Endothelial cell of umbilical vein (primary cell): ENCODE data around the gene ITGA6. TPM values are rescaled to one million over a fixed set of nuclear protein-coding genes. Genes with fewer than 3 reads are reported as not detected.

Experiments
- BruUV-seq: library from RNA; stranded (reverse); fragments of 400-500 nt; replicated peaks from 2 replicates; lab custom pipeline; 2021; lab: Mats Ljungman, UMichigan
- CTCF ChIA-PET: fragments of 300-600, 350-600 bp; sonication (Branson Sonifier 250); formaldehyde crosslinking; loops from one replicate; lab custom pipeline; 2021; ENCODE audit warnings: antibody characterized with exemption, inconsistent platforms; lab: Charles Lee
- POLR2A ChIA-PET: fragments of 300-600, 350-600 bp; sonication (Branson Sonifier 250); formaldehyde crosslinking; loops from one replicate; lab custom pipeline; 2021; ENCODE audit warnings: antibody characterized with exemption, inconsistent platforms; lab: Charles Lee
- DNase-seq: peaks from one replicate; pipeline ENCODE4 v3.0.0-alpha.2; 2011; ENCODE audit warnings: low read depth, low spot score
- FAIRE-seq: peaks from 2 replicates; lab custom pipeline; 2011; peaks lifted over from hg19 to GRCh38; lab: Jason Lieb, UNC
- H2AFZ ChIP-seq: 2 replicates; pipeline ENCODE4 v1.6.0; 2012; ENCODE audit warnings: low read depth, low read length, control low read depth, inconsistent platforms
- H3K27ac ChIP-seq: 2 replicates; pipeline ENCODE4 v1.5.1; 2011; ENCODE audit warnings: low read depth, mild to moderate bottlenecking, control low read depth, low read length, moderate library complexity; ENCODE audit not compliant: insufficient read depth
- H3K27me3 ChIP-seq, 2 experiments: 2 replicates each; pipeline versions ENCODE4 v1.6.0 to v1.6.1; 2011; ENCODE audit warnings: low read length in 2 of 2, mixed read lengths in 1 of 2; ENCODE audit not compliant: control insufficient read depth in 2 of 2, insufficient read depth in 2 of 2
- H3K36me3 ChIP-seq, 2 experiments: 2 replicates in 1 of 2; 3 replicates in 1 of 2; pipeline ENCODE4 v1.5.1; 2011; ENCODE audit warnings: low read length in 2 of 2, mild to moderate bottlenecking in 1 of 2, moderate library complexity in 1 of 2; ENCODE audit not compliant: control insufficient read depth in 2 of 2, insufficient read depth in 2 of 2; ENCODE audit errors: extremely low read depth in 1 of 2
- H3K4me1 ChIP-seq: 3 replicates; pipeline ENCODE4 v1.5.1; 2011; ENCODE audit warnings: mild to moderate bottlenecking, low read length; ENCODE audit not compliant: control insufficient read depth, insufficient read depth; ENCODE audit errors: extremely low read depth
- H3K4me2 ChIP-seq: 2 replicates; pipeline ENCODE4 v1.6.1; 2011; ENCODE audit warnings: low read length, control low read depth, mixed read lengths; ENCODE audit not compliant: insufficient read depth
- H3K4me3 ChIP-seq, 3 experiments: fragments of 200-600 bp in 1 of 3; sonication (generic), shearing (Covaris generic) in 1 of 3; replicated peaks in 1 of 3; 2 replicates each; pipeline ENCODE4 v1.5.1; 2011 to 2016; ENCODE audit warnings: control low read depth in 3 of 3, low read length in 3 of 3, mild to moderate bottlenecking in 2 of 3, inconsistent platforms in 1 of 3, low read depth in 1 of 3, moderate library complexity in 1 of 3; ENCODE audit not compliant: insufficient read depth in 1 of 3
- H3K79me2 ChIP-seq: 2 replicates; pipeline ENCODE4 v1.6.0; 2012; ENCODE audit warnings: low read length, inconsistent platforms; ENCODE audit not compliant: control insufficient read depth, insufficient read depth
- H3K9ac ChIP-seq: replicated peaks from 2 replicates; pipeline ENCODE3; 2011; ENCODE audit warnings: low read length, control low read depth; ENCODE audit not compliant: insufficient read depth; ENCODE audit errors: extremely low read depth
- H3K9me1 ChIP-seq: replicated peaks from 3 replicates; pipeline ENCODE4 v1.6.0; 2011; ENCODE audit warnings: mild to moderate bottlenecking, low read length; ENCODE audit not compliant: control insufficient read depth, insufficient read depth; ENCODE audit errors: extremely low read depth
- H3K9me3 ChIP-seq: replicated peaks from 2 replicates; pipeline ENCODE4 v1.5.1; 2012; ENCODE audit warnings: low read length, inconsistent platforms; ENCODE audit not compliant: control insufficient read depth, insufficient read depth
- H4K20me1 ChIP-seq: replicated peaks from 2 replicates; pipeline ENCODE3; 2011; ENCODE audit warnings: mild to moderate bottlenecking, low read length; ENCODE audit not compliant: control insufficient read depth, insufficient read depth; ENCODE audit errors: extremely low read depth
- MYC ChIP-seq: IDR thresholded peaks from one replicate; pipeline ENCODE4 v1.6.1; 2011; ENCODE audit warnings: mild to moderate bottlenecking, low read depth, low read length
- dilution Hi-C: fragments of 300-500 bp; cut with MboI; formaldehyde crosslinking; loops from one replicate; pipeline ENCODE4 v1.15.0; 2019; ENCODE audit warnings: low sequenced_read_pairs; ENCODE audit not compliant: extremely low pct_ligation_motif_present
- intact Hi-C: fragments of 100-400 bp; cut with micrococcal nuclease; formaldehyde crosslinking; loops from one replicate; pipeline ENCODE4 v1.10.0; 2022
- polyA plus RNA-seq, 4 experiments: library from polyadenylated mRNA; depleted of rRNA in 3 of 4; stranded (reverse) in 3 of 4; unstranded in 1 of 4; fragments of >200 nt; gene quantifications; 2 replicates each; pipeline versions ENCODE4 v1.2.1 to v1.2.3, GENCODE V29; 2011 to 2012; ENCODE audit warnings: missing spikeins in 1 of 4
- total RNA-seq: library from RNA; stranded (reverse); gene quantifications from 2 replicates; pipeline ENCODE4 v1.2.3, GENCODE V29; 2021
- TF ChIP-seq, protein P1 (sequence below): IDR thresholded peaks from 2 replicates; pipeline ENCODE4 v1.6.1; 2011; ENCODE audit not compliant: insufficient read depth, insufficient read length
- TF ChIP-seq, protein P2 (sequence below), 2 donors: IDR thresholded peaks; 1 replicate in 1 of 2; 2 replicates in 1 of 2; pipeline ENCODE4 v1.5.1; 2011; ENCODE audit warnings: low read length in 2 of 2, mild to moderate bottlenecking in 2 of 2, moderate library complexity in 2 of 2, control low read depth in 1 of 2, inconsistent platforms in 1 of 2, low read depth in 1 of 2; ENCODE audit not compliant: insufficient read depth in 1 of 2; ENCODE audit errors: extremely low read depth in 1 of 2

The ITGA6 gene
- total and polyA plus RNA-seq, 2 donors (not counting 3 experiments of a cell fraction or from before 2014, with no cell fraction given): 24.9 to 208 TPM

DNA sequence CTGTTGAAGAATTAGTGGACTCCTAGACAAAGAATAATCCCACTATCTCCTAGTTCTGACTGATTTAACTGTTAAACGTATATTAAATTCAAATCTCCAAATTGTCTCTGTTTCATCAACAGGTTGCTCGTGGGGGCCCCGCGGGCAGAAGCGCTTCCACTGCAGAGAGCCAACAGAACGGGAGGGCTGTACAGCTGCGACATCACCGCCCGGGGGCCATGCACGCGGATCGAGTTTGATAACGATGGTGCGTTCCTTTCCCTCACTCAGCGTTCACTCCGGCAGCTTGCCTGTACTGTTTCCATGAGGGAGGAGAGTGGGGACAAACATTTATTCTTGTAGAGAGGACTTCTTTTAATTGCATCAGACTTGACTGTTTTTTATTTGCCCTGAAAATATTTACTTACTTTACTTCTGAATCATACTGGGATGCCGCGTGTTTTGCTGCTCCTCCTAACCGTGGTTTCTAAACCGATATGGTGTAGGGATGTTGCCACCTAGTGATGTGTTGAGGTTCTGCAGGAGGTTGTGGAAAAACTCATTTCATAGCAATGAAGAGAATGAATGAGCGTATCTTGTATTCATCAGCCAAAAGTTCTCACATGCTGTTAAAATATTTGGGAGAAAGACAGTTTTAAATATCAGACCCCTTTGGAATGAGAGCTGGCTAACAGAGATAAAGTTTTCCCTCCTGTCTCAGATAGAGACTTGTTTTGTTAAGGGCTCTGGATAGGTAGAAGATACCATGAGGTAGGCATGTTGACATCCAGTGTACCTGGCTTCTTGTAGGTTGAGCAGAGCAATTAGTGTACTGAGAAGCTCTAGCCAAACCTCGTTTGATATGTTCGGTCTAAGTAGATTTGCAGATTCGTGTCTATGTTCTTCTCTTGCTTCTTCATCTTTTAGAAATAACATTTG, 38.3 kb downstream of the ITGA6 start:
- H4K20me1 ChIP-seq: no peaks in the 10 kb centered on the region
- H2AFZ ChIP-seq: no peak overlapping the region
- H3K27me3 ChIP-seq: no peaks in the 10 kb centered on the region
- DNase-seq (peak; percentile 79), FAIRE-seq (peak; percentile 79)
- BruUV-seq: no TSS peak
- no peak overlapping the region for H3K27ac ChIP-seq
- no peak overlapping the region for H3K4me2 ChIP-seq
- dilution Hi-C loops: no loop called here
- no peaks in the 10 kb centered on the region for H3K36me3 ChIP-seq
- CTCF ChIA-PET: interaction anchor here (1.0 to 10.2 kb wide), 6 partner anchors 38 to 762 kb away, joined by 3 to 263 read pairs (median 4); partner anchors contain the start of gene ITGA6
- TF ChIP-seq, protein P1, sequence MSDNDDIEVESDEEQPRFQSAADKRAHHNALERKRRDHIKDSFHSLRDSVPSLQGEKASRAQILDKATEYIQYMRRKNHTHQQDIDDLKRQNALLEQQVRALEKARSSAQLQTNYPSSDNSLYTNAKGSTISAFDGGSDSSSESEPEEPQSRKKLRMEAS: no peak
- TF ChIP-seq, protein P2, sequence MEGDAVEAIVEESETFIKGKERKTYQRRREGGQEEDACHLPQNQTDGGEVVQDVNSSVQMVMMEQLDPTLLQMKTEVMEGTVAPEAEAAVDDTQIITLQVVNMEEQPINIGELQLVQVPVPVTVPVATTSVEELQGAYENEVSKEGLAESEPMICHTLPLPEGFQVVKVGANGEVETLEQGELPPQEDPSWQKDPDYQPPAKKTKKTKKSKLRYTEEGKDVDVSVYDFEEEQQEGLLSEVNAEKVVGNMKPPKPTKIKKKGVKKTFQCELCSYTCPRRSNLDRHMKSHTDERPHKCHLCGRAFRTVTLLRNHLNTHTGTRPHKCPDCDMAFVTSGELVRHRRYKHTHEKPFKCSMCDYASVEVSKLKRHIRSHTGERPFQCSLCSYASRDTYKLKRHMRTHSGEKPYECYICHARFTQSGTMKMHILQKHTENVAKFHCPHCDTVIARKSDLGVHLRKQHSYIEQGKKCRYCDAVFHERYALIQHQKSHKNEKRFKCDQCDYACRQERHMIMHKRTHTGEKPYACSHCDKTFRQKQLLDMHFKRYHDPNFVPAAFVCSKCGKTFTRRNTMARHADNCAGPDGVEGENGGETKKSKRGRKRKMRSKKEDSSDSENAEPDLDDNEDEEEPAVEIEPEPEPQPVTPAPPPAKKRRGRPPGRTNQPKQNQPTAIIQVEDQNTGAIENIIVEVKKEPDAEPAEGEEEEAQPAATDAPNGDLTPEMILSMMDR (IDR thresholded peaks at IDR 0.05; ENCODE audit: extremely low read depth in 1 of 2, insufficient read depth in 1 of 2, low read depth in 1 of 2, low read length in 2 of 2): peak; percentile 71 to 75
- TF ChIP-seq MYC: peak; percentile 8
- POLR2A ChIA-PET: no interaction called here
- H3K9me1 ChIP-seq: no peaks in the 10 kb centered on the region
- H3K4me1 ChIP-seq: peaks cover 27% of the 10 kb centered on the region
- peaks cover 39% of the 10 kb centered on the region for H3K79me2 ChIP-seq
- no peaks in the 10 kb centered on the region for H3K9me3 ChIP-seq
- no peak overlapping the region for H3K9ac ChIP-seq
- intact Hi-C loops: loop anchor here (1.0 to 10.0 kb wide), 7 partner anchors 38 to 891 kb away; partner anchors contain the start of gene ITGA6
- no peak overlapping the region for H3K4me3 ChIP-seq
